ENCODE data around the gene GNAS-AS1. TPM values are rescaled to one million over a fixed set of nuclear protein-coding genes. Genes with fewer than 3 reads are reported as not detected.

Gene GNAS-AS1
- total and polyA plus RNA-seq, 2 experiments from 2014 or later: 12.3 to 15.0 TPM

- TF ChIP-seq EZH2 (IDR thresholded peaks at IDR 0.05; ENCODE audit: low read depth, unreplicated experiment): no peak
- no peak for TF ChIP-seq JUNB (IDR thresholded peaks at IDR 0.05; ENCODE audit: unreplicated experiment)
- no peak for TF ChIP-seq EZH2phosphoT487 (IDR thresholded peaks at IDR 0.05; ENCODE audit: unreplicated experiment)
- TF ChIP-seq NANOG (IDR thresholded peaks at IDR 0.05; ENCODE audit: borderline replicate concordance): no peak
- no peak for TF ChIP-seq POLR2AphosphoS5 (IDR thresholded peaks at IDR 0.05; ENCODE audit: low read depth)
Measured at GRCh38 chr20:58886546-58886945, 35.8 kb upstream of the GNAS-AS1 start (continued).

- H3K27me3 Mint-ChIP-seq (ENCODE audit: insufficient read depth, low read depth, poor library complexity): peaks cover 9% of the 10 kb centered on the region
- no peaks in the 10 kb centered on the region for H3K36me3 ChIP-seq (ENCODE audit: insufficient read depth)
- ATAC-seq: no peak
- H3K79me2 ChIP-seq (replicated peaks; ENCODE audit: insufficient read depth): peaks cover 18% of the 10 kb centered on the region
- TF ChIP-seq EZH2 (IDR thresholded peaks at IDR 0.05; ENCODE audit: low read depth, unreplicated experiment) (no peak), JUNB (IDR thresholded peaks at IDR 0.05; ENCODE audit: unreplicated experiment) (no peak), POLR2AphosphoS5 (IDR thresholded peaks at IDR 0.05; ENCODE audit: low read depth) (no peak), NANOG (IDR thresholded peaks at IDR 0.05; ENCODE audit: borderline replicate concordance) (no peak), ZNF331 (CRISPR knock-in tag; IDR thresholded peaks at IDR 0.05; ENCODE audit: low read depth) (no peak), REST (IDR thresholded peaks at IDR 0.05; ENCODE audit: unreplicated experiment) (no peak), STAT1 (IDR thresholded peaks at IDR 0.05; ENCODE audit: unreplicated experiment) (no peak), ZNF114 (CRISPR knock-in tag; IDR thresholded peaks at IDR 0.05) (no peak), ETS1 (IDR thresholded peaks at IDR 0.05) (no peak), CTCF (conservative IDR thresholded peaks at IDR 0.05; ENCODE audit: low read depth in 2 of 2) (no peak), EZH2phosphoT487 (IDR thresholded peaks at IDR 0.05; ENCODE audit: unreplicated experiment) (no peak), ZNF462 (CRISPR knock-in tag; IDR thresholded peaks at IDR 0.05) (no peak), CREB1 (CRISPR knock-in tag; IDR thresholded peaks at IDR 0.05; ENCODE audit: low read depth) (no peak)
- no peak overlapping the region for H2AFZ ChIP-seq
- no peak overlapping the region for H3K27ac ChIP-seq (ENCODE audit: low read depth)
- H3F3A ChIP-seq (replicated peaks; ENCODE audit: low read depth): peaks cover 6% of the 10 kb centered on the region; the same call in 1 of the 2 replicates
- H3K9me2 ChIP-seq (ENCODE audit: insufficient read depth): 0 out of 2 replicates have a peak, but pooled peaks cover 5% of the 10 kb centered on the region
- H4K20me1 ChIP-seq (replicated peaks; ENCODE audit: insufficient read depth): no peaks in the 10 kb centered on the region
- peaks cover 7% of the 10 kb centered on the region for H3K27me3 ChIP-seq (ENCODE audit: insufficient read depth)
- no peak overlapping the region for H3K27ac Mint-ChIP-seq
- no peak for DNase-seq (ENCODE audit: low spot score)
- no peak overlapping the region for H3K4me2 ChIP-seq
- H3K4me1 Mint-ChIP-seq: peaks cover 61% of the 10 kb centered on the region
- H3K36me3 Mint-ChIP-seq (ENCODE audit: low read depth): peaks cover 54% of the 10 kb centered on the region
- no peak overlapping the region for H3K4me3 Mint-ChIP-seq
- H3K4me1 ChIP-seq (ENCODE audit: insufficient read depth): peaks cover 44% of the 10 kb centered on the region
- no peaks in the 10 kb centered on the region; the same call in 1 of the 3 replicates for H3K9me3 Mint-ChIP-seq
- no peak overlapping the region for H3K4me3 ChIP-seq
Measured at GRCh38 chr20:58884966-58885365, 34.3 kb upstream of the GNAS-AS1 start.
